H9 (cell line): ENCODE results near the gene PTCH1. TPM values are rescaled to one million over a fixed set of nuclear protein-coding genes. Genes with fewer than 3 reads are reported as not detected.

ENCODE experiments used
- DNase-seq: peaks from one replicate; pipeline ENCODE4 v3.0.0-alpha.2; 2017
- H2AFZ ChIP-seq: one replicate; pipeline ENCODE4 v1.6.1; 2013; ENCODE audit warnings: mild to moderate bottlenecking, low read length, control low read depth, moderate library complexity
- H2AK5ac ChIP-seq: 2 replicates; pipeline ENCODE4 v1.6.1; 2013; ENCODE audit warnings: low read length, control low read depth, mixed read lengths; ENCODE audit not compliant: insufficient read length
- H2BK120ac ChIP-seq: one replicate; pipeline ENCODE4 v1.6.1; 2013; ENCODE audit warnings: low read depth, mild to moderate bottlenecking, low read length, control low read depth, inconsistent platforms; ENCODE audit not compliant: poor library complexity, severe bottlenecking
- H2BK12ac ChIP-seq: 2 replicates; pipeline ENCODE4 v1.6.1; 2013; ENCODE audit warnings: low read length, control low read depth, mixed read lengths, low read depth; ENCODE audit not compliant: insufficient read length
- H2BK15ac ChIP-seq: 2 replicates; pipeline ENCODE4 v1.6.1; 2013; ENCODE audit warnings: low read depth, low read length, control low read depth
- H2BK20ac ChIP-seq: one replicate; pipeline ENCODE4 v1.6.1; 2013; ENCODE audit warnings: low read depth, mild to moderate bottlenecking, low read length, control low read depth, inconsistent platforms; ENCODE audit not compliant: poor library complexity, severe bottlenecking
- H2BK5ac ChIP-seq: 2 replicates; pipeline ENCODE4 v1.6.1; 2013; ENCODE audit warnings: low read length, control low read depth, mixed read lengths; ENCODE audit not compliant: insufficient read length
- H3K14ac ChIP-seq: 2 replicates; pipeline ENCODE4 v1.6.1; 2013; ENCODE audit warnings: low read length, control low read depth; ENCODE audit not compliant: insufficient read depth
- H3K18ac ChIP-seq: 2 replicates; pipeline ENCODE4 v1.6.1; 2013; ENCODE audit warnings: low read depth, mild to moderate bottlenecking, mixed read lengths, low read length, control low read depth; ENCODE audit not compliant: insufficient read length
- H3K23ac ChIP-seq: 2 replicates; pipeline ENCODE4 v1.6.1; 2013; ENCODE audit warnings: low read length, control low read depth, mixed read lengths, low read depth; ENCODE audit not compliant: insufficient read length
- H3K23me2 ChIP-seq: 2 replicates; pipeline ENCODE4 v1.6.1; 2013; ENCODE audit warnings: low read depth, mild to moderate bottlenecking, mixed read lengths, low read length, control low read depth; ENCODE audit not compliant: insufficient read length, poor library complexity, severe bottlenecking
- H3K27ac ChIP-seq: 2 replicates; pipeline ENCODE4 v1.5.1; 2013; ENCODE audit warnings: low read length, control low read depth, mixed read lengths, low read depth; ENCODE audit not compliant: insufficient read length
- H3K27me3 ChIP-seq: 2 replicates; pipeline ENCODE4 v1.6.1; 2013; ENCODE audit warnings: low read length, control low read depth, inconsistent platforms; ENCODE audit not compliant: insufficient read depth
- H3K4ac ChIP-seq: 2 replicates; pipeline ENCODE4 v1.6.1; 2013; ENCODE audit warnings: low read depth, mild to moderate bottlenecking, control low read depth, inconsistent platforms, low read length, moderate library complexity
- H3K4me1 ChIP-seq: 2 replicates; pipeline ENCODE4 v1.6.1; 2013; ENCODE audit warnings: low read length, control low read depth, inconsistent platforms; ENCODE audit not compliant: insufficient read depth
- H3K4me2 ChIP-seq: 2 replicates; pipeline ENCODE4 v1.6.1; 2013; ENCODE audit warnings: low read length, control low read depth, mixed read lengths; ENCODE audit not compliant: insufficient read length, insufficient read depth
- H3K56ac ChIP-seq: 2 replicates; pipeline ENCODE4 v1.6.1; 2013; ENCODE audit warnings: low read depth, mild to moderate bottlenecking, mixed read lengths, low read length, control low read depth; ENCODE audit not compliant: insufficient read length
- H3K79me1 ChIP-seq: 2 replicates; pipeline ENCODE4 v1.6.1; 2013; ENCODE audit warnings: low read depth, mild to moderate bottlenecking, moderate library complexity, low read length, control low read depth, inconsistent platforms; ENCODE audit not compliant: insufficient read depth, poor library complexity, severe bottlenecking
- H3K79me2 ChIP-seq: 2 replicates; pipeline ENCODE4 v1.6.1; 2013; ENCODE audit warnings: low read length, control low read depth, inconsistent platforms; ENCODE audit not compliant: insufficient read depth
- H3K9ac ChIP-seq: 2 replicates; pipeline ENCODE4 v1.6.1; 2013; ENCODE audit warnings: low read length, control low read depth, mixed read lengths; ENCODE audit not compliant: insufficient read length; ENCODE audit errors: extremely low read depth
- H3K9me3 ChIP-seq: one replicate; pipeline ENCODE4 v1.6.1; 2013; ENCODE audit warnings: low read depth, low read length, inconsistent platforms; ENCODE audit not compliant: control insufficient read depth
- H3T11ph ChIP-seq: one replicate; pipeline ENCODE4 v1.6.1; 2013; ENCODE audit warnings: mild to moderate bottlenecking, low read length, control low read depth, inconsistent platforms
- H4K20me1 ChIP-seq: one replicate; pipeline ENCODE4 v1.6.1; 2013; ENCODE audit not compliant: control insufficient read depth, insufficient read length, insufficient read depth
- H4K5ac ChIP-seq: 2 replicates; pipeline ENCODE4 v1.6.1; 2013; ENCODE audit warnings: low read depth, mild to moderate bottlenecking, mixed read lengths, low read length, control low read depth; ENCODE audit not compliant: insufficient read length
- H4K8ac ChIP-seq: replicated peaks from 2 replicates; pipeline ENCODE4 v1.6.1; 2013; ENCODE audit warnings: low read length, control low read depth, mixed read lengths, low read depth; ENCODE audit not compliant: insufficient read length
- H4K91ac ChIP-seq: 2 replicates; pipeline ENCODE4 v1.6.1; 2013; ENCODE audit warnings: low read depth, mild to moderate bottlenecking, moderate library complexity, mixed read lengths, low read length, control low read depth; ENCODE audit not compliant: insufficient read length
- H3K27ac Mint-ChIP-seq, 3 experiments: 2 replicates in 2 of 3; 3 replicates in 1 of 3; pipeline ENCODE4 v1.8.0; 2020 to 2021; ENCODE audit warnings: mixed read lengths in 3 of 3, mild to moderate bottlenecking in 1 of 3, moderate library complexity in 1 of 3
- H3K27me3 Mint-ChIP-seq: 2 replicates; pipeline ENCODE4 v1.8.0; 2021; ENCODE audit warnings: low read depth, mild to moderate bottlenecking, moderate library complexity, mixed read lengths
- H3K36me3 Mint-ChIP-seq, 3 experiments: 2 replicates in 2 of 3; 3 replicates in 1 of 3; pipeline ENCODE4 v1.8.0; 2020 to 2021; ENCODE audit warnings: low read depth in 3 of 3, mixed read lengths in 3 of 3; ENCODE audit not compliant: insufficient read depth in 1 of 3
- H3K4me1 Mint-ChIP-seq, 2 experiments: 2 replicates each; pipeline ENCODE4 v1.8.0; 2020; ENCODE audit warnings: mixed read lengths in 2 of 2
- H3K4me3 Mint-ChIP-seq, 2 experiments: 2 replicates in 1 of 2; 3 replicates in 1 of 2; pipeline ENCODE4 v1.8.0; 2020 to 2021; ENCODE audit warnings: mild to moderate bottlenecking in 2 of 2, mixed read lengths in 2 of 2, moderate library complexity in 1 of 2
- H3K9me3 Mint-ChIP-seq, 2 experiments: 2 replicates in 1 of 2; 3 replicates in 1 of 2; pipeline ENCODE4 v1.8.0; 2020; ENCODE audit warnings: mild to moderate bottlenecking in 2 of 2, mixed read lengths in 2 of 2, moderate library complexity in 1 of 2
- CTCF ChIP-seq: fragments of 200-600 bp; sonication (generic); conservative IDR thresholded peaks from 3 replicates; pipeline ENCODE4 v1.8.0; 2021; ENCODE audit warnings: antibody characterized with exemption, mild to moderate bottlenecking
- WGBS: extraction: QIAGEN DNeasy Blood & Tissue Kit; methylation state at CpG from one replicate; pipeline ENCODE4 v1.1.7; 2013; ENCODE audit warnings: missing lambda C conversion rate, low lambda C conversion rate, mixed read lengths; ENCODE audit not compliant: insufficient read length; ENCODE audit errors: extremely low coverage; 5-methylcytosine and 5-hydroxymethylcytosine counted together
- total RNA-seq: library from RNA; stranded (reverse); gene quantifications from 2 replicates; pipeline ENCODE4 v1.2.1, GENCODE V29; 2021

PTCH1 gene
- total RNA-seq, 1 experiment from 2014 or later: 9.1 TPM

DNA sequence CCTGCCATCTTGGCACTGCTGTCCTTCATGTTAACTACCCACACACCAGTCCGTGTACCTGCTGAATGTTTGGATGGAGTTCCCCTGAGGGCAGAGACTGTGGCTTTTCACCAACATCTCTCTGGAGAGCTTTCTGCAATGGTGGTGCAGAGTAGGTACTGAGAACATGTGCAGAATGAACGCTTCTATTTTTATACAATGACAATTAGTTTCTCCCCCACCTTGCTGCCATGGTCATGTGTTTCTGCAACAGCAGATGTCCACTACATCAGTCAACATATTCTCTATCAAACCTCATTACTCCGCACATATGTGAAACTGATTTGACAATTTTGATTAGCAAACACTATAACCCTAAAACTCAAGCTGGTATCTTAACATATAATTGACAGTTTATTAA is 14.5 kb downstream of the PTCH1 start:
- H4K91ac ChIP-seq: no peak overlapping the region
- H2BK12ac ChIP-seq: no peak overlapping the region
- Mint-ChIP-seq H3K27ac (no peak overlapping the region), H3K9me3 (no peaks in the 10 kb centered on the region; a peak in 1 of 5 replicates), H3K4me3 (no peak overlapping the region), H3K4me1 (peaks cover 33 to 38% of the 10 kb centered on the region in 2 experiments), H3K27me3 (peaks cover 38% of the 10 kb centered on the region), H3K36me3 (peaks cover 0 to 8% (median 0%) of the 10 kb centered on the region in 3 experiments; a peak in 3 of 7 replicates)
- H3K9me3 ChIP-seq: no peaks in the 10 kb centered on the region
- no peak overlapping the region for H2BK5ac ChIP-seq
- no peak overlapping the region for H3K23ac ChIP-seq
- H3K4me1 ChIP-seq: peaks cover 4% of the 10 kb centered on the region; the same call in 1 of the 2 replicates
- H4K20me1 ChIP-seq: no peaks in the 10 kb centered on the region
- H4K5ac ChIP-seq: no peak overlapping the region
- no peak overlapping the region for H3K14ac ChIP-seq
- no peak overlapping the region for H2BK120ac ChIP-seq
- H3K18ac ChIP-seq: no peak overlapping the region
- H4K8ac ChIP-seq: no peak overlapping the region
- no peaks in the 10 kb centered on the region; the same call in 1 of the 2 replicates for H3K79me2 ChIP-seq
- no peak overlapping the region for H3K4me2 ChIP-seq
- peaks cover 17% of the 10 kb centered on the region for H3K23me2 ChIP-seq
- no peak overlapping the region for H2AK5ac ChIP-seq
- no CpG with 5 or more reads among the region's 3 CpGs for WGBS
- H2BK15ac ChIP-seq: no peak overlapping the region
- no peak overlapping the region for H3T11ph ChIP-seq
- no peak overlapping the region for H2AFZ ChIP-seq
- no peak for TF ChIP-seq CTCF
- no peak overlapping the region for H3K9ac ChIP-seq
- H3K27me3 ChIP-seq: no peaks in the 10 kb centered on the region
- no peak overlapping the region for H3K27ac ChIP-seq
- DNase-seq: no peak
- H2BK20ac ChIP-seq: no peak overlapping the region
- no peak overlapping the region for H3K56ac ChIP-seq
- no peaks in the 10 kb centered on the region for H3K79me1 ChIP-seq
- no peak overlapping the region for H3K4ac ChIP-seq
